ENCODE measurements around the gene MTUS2. TPM values are rescaled to one million over a fixed set of nuclear protein-coding genes. Genes with fewer than 3 reads are reported as not detected.

MTUS2 gene
- total and polyA plus RNA-seq, 2 of the 8 experiments (the other 6 are each of a cell fraction or from before 2014, with no cell fraction given): 0.18 to 0.80 TPM

DNA sequence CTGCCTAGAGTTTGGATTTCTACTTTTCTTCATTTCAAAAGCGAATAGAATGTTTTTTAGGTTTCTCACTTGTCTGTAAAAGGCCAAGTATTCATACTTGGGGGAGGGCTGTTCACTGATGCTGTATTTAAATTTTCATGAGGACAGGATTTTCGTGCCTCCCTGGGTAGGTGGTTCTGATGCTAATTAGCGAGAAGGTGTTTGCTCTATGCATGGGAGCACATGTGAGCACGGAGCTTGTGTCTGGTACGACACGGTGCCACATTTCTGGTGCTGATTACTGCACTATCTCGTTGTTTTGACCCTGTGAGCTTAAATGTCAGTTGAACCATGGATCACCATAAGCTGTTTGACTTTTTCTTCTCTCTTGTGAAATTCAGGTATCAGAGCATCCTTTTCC, 45.8 kb downstream of the MTUS2 start (continued):
- TF ChIP-seq KDM5A (IDR thresholded peaks at IDR 0.05; ENCODE audit: low read length) (no peak), HDAC6 (IDR thresholded peaks at IDR 0.05; ENCODE audit: low read depth, low read length) (no peak), JUN (IDR thresholded peaks at IDR 0.05; ENCODE audit: low read depth, low read length) (no peak), ASH2L (IDR thresholded peaks at IDR 0.05; ENCODE audit: low read length) (no peak), CTBP2 (IDR thresholded peaks at IDR 0.05; ENCODE audit: borderline replicate concordance, insufficient read depth, insufficient read length, low read length) (no peak), KDM1A (IDR thresholded peaks at IDR 0.05; ENCODE audit: borderline replicate concordance, low read length) (no peak)
- TF ChIP-seq, protein P1, sequence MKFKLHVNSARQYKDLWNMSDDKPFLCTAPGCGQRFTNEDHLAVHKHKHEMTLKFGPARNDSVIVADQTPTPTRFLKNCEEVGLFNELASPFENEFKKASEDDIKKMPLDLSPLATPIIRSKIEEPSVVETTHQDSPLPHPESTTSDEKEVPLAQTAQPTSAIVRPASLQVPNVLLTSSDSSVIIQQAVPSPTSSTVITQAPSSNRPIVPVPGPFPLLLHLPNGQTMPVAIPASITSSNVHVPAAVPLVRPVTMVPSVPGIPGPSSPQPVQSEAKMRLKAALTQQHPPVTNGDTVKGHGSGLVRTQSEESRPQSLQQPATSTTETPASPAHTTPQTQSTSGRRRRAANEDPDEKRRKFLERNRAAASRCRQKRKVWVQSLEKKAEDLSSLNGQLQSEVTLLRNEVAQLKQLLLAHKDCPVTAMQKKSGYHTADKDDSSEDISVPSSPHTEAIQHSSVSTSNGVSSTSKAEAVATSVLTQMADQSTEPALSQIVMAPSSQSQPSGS (IDR thresholded peaks at IDR 0.05; ENCODE audit: low read length): no peak
